HG03575 (cell line): ENCODE results near the gene AGPAT2.
"Not testable (repeated sequence)": the region's sequence is repeated elsewhere in the genome, so short reads cannot be mapped to it uniquely, and the experiment has no call there.

Experiments
- ATAC-seq: cut with Tn5 transposase; IDR thresholded peaks from one replicate; pipeline ENCODE4 v1.9.1; 2021; ENCODE audit not compliant: unreplicated experiment, insufficient number of reproducible peaks, low FRiP score; ENCODE audit errors: extremely low read depth

Gene AGPAT2

DNA sequence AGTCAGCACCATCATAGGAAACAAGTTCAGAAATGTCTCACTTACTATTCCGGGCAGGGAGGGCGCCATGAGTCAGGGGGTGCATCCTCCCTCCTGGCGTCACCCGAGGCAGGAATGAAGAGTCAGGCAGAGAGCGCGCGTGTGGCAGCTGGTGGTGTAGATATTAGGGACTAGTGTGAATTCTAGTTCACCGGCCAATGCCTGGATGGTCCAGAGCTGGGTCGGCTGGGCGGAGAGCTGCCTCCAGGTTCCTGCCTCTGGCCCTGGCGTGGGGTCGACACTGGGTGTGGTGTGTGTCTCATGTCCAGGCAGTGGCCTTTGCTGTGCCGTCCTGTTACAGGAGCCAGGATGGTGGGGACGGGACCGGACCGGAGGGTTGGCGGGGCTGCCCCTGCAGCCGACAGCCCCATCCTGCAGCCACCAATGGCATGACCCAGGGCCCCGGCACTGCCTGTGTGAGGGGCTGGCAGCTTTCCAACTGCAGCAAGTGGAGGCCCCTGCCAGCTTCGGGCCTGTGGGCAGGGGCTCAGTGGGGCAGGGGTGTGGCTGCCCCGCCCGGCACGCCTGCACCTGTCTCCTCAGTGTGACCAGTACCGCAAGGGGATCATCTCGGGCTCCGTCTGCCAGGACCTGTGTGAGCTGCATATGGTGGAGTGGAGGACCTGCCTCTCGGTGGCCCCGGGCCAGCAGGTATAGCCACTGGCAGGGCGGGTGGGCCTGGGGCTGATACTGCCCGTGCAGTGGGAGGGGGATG is 34.3 kb upstream of the AGPAT2 start:
- no peak for ATAC-seq

- ATAC-seq = no peak
Observed at GRCh38 chr9:136720898-136721338, 33.7 kb upstream of the AGPAT2 start.

DNA sequence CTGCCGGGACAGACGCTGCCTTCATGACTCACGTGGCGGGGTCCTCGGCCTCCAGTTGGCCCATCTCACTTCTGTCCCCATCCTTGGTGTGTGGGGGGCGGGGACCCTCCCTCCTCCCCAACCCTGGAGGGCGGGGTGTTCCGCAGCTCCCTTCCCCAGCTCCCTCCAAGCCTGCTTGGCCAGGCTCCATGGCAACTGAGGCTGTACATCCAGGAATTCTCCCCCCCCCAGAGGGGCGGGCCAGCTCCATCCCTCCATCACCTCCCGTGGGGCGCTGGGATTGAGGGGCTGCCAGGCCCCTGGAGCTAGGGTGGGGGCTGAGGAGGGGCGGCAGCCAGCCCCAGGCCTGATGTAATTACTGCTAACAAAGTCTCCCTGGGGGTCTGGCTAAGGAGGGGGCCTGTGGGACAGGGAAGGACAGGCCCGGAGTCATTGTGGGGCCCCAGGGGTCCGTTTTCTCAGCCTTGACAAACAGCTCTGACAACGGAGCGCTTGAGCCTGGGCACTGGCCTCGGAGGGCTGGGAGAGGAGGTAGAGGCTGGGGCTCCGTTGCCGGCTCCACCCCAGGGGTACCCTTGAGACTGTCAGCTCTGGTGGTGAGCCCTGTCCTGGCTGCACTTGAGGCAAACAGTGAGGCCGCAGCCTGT is 33.1 kb upstream of the AGPAT2 start:
- no peak for ATAC-seq

GRCh38 chr9:136719195-136719880 is 32.1 kb upstream of the AGPAT2 start:
- no peak for ATAC-seq

DNA sequence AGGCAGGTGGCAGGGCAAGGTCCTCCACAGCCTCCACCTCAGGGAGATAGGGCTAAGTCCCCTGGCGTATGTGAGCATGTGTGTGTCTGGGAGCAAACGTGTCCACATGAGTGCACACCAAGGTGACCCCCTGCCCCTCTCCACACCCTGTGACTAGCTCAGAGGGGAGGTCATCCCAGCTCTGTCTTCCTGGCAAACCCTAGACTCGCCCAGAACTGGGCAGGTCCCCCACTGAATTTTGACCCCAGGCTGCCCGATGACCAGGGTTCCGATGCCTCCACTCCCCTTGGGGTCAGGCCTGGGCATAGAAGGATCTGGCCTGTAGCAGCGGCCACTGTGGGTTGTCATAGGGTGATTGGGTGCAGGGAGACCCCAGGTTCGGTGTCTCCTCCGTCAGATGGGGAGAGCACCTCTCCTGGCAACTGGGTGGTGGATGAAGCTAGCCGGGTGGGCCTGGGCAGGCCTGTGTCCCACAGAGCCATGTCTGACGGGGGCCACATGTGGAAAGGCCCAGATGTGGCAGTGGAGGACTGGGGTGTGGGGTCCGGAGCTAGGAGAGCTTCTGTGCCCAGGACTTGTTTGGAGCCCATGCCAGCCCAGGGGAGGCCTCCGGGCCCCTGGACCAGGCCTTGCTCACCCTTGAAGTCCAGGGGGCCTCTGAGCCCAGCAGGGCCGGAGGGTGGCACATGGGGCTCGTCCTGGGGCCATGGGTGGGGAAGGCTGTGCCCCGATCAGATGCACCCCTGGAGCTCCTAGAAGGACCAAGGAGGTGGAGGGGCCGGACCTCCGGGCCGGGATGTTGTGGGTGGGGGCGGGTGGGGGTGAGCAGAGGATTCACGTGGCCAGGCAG is 31.3 kb upstream of the AGPAT2 start:
- ATAC-seq = no peak

- no peak for ATAC-seq
Observed at GRCh38 chr9:136717399-136717798, 30.1 kb upstream of the AGPAT2 start.

DNA sequence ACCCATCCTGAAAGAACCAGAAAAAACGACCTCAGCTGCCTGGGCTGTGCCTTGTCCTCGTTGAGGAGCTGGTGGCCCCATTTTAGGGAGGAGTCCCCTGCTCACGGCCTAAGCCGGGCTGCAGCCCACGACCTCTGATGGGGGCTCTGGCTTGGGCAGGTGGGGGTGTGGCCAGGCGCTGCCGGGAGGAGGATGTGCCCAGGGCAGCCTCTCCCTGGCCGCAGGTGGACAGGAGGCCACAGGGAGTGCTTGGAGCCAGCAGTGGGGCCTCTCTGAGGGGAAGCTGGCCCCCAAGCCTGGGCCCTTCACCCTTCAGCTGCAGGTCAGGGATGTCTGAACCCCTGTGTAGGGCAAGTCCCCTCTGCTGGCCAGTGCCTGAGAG is 27.6 kb upstream of the AGPAT2 start:
- ATAC-seq = no peak

DNA sequence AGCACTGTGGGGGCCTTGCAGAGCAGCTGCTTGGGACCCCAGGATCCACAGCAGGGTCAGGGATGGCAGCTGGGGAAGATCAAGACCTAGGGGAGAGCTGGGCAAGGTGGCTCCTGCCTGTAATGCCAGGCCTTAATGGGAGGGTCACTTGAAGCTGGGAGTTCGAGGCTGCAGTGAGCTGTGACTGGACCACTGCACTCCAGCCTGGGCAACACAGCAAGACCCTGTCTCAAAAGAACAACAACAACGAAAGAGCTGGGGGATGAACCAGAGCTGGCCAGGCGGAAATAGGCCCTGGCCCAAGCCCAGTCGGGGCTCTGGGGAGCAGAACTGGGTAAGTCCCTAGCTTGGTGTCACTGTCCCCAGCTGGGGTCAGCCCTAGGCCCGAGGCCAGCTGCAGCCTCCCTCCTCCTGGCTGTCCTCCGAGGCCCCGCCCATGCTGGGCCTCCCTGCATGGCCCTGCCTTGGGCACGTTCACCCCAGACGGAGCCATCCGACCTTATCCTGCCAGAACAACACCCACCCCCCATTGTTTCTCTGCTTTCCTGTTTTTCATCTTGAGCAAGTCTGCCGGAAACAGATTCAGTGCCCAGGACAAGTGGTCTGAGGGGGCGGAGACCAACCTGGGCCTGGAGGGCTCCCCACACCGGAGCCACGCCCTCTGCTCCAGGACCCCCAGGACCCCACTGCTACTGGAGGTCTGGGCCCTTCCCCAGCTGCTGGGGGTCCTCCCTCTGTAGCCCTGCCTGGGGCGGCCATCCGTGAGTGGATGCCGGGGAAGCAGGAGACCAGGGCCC is 27.0 kb upstream of the AGPAT2 start:
- no peak for ATAC-seq

DNA sequence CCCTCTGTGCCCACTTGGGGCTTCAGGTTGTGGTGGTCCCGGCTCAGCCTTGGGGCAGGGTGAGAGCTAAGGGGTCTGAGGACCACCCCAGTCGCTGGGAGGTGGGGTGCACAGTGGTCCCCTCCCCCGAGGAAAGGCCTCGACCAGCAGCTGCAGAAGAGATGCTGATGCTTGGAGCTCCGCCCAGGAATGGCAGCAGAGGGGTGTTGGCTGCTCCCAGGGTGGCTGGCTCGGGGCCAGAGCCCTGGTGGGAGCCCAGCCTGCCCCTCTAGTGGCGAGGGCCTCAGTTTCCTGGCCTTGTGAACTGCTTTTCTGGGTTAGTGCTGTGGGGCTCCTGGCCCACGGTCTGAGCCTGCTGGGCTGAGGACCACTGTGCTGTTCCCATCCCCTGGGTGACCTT is 26.3 kb upstream of the AGPAT2 start:
- no peak for ATAC-seq

DNA sequence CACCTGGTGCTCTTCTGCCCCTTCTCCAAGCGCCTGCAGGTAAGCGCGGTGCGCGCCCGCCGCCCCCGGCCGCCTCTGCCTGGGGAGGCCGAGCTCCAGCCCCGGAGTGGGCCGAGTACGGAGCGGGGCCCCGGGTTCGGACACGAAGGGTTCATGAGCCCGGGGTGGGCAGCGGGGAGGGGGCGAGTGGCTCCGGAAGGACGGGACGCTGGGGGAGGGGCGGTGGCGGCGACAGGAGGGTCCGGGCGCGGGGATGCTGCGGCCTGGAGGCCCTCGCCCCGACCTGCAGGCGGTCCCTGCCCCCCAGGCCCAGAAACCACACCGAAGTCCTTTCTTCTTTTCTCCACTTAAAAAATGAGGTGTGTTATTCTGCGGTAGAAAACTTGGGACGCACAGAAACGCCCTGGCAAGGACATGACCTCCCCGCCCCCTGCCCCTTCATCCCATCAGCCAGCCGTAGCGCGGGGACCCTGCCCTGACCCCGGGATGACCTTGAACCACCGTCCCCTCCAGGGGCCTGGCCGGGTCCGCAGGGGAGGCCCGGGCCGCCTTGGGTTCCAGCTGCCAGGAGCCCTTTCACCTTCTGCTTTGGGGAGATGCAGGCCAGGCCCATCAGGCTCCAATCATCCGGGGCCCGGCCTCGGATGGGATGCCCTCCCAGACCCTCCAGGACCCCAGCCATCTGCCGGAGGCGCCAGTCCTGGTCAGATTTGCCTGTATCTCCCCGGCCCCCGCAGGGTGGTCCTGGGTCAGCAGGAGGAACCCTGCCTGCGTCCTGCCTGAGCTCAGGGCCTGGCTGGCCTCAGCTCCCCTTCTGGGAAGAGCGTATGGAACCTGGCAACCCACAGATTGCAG is 25.7 kb upstream of the AGPAT2 start:
- no peak for ATAC-seq

DNA sequence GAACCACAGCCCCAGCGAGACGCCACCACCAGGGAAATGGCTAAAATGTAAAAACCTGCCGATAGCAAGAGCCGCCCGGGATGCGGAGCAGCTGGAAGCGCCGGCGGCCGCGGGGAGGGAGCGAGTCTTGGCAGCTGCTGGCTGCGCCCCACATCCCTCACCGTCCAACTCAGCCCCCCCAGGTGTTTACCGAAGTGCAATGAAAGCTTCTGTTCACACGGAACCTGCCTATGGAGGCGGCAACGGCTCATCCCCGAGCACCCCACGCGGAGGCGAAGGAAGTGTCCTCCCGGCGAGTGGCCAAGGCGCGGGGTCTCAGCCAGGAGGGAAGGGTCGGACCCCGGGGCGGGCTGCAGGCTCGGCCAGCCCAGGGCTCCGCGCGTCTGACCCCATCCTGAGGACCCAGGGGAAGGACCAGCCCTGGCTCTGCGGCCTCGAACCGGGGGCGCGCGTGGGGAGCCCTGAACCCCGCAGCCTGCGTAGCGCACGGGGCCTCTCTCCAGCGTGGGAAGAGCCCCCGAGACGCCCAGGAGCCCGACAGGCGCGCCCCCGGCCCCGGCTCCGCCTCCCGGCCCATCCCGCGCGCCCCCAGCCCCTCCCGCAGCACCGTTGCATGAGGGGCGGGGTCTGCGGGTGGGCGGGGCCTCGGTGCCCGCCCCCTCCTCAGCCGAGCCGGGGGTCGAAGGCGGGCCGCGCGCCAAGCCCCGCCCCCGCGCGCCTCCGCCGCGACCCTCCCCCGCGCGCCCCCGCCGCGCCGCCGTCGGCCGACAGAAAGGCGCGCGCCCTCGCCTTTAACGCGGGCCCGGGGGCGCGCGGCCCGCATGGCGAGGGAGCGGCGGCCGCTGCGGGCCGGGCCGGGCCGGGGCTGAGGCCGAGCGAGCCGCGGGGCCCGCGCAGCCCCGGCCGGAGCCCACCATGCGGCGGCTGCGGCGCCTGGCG is 24.8 kb upstream of the AGPAT2 start, which contains the start of gene DIPK1B:
DIPK1B (plus strand) TSS at position 822 of the 939 bp plus-strand sequence; CDS start at position 916, 94 bp downstream.
- ATAC-seq = no peak

DNA sequence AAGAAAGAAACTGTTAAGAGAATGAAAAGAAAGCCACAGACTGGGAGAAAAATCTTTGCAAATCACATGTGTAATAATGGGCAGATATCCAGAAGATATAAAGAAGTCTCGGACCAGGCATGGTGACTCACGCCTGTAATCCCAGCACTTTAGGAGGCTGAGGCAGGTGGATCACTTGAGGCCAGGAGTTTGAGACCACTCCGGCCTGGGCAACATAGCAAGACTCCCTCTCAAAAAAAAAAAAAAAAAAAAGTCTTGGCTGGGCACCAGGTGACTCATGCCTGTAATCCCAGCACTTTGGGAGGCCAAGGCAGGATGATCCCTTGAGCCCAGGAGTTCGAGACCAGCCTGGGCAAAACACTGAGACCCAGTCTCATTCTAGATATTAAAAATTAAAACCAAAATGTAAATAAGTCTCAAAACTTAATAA is 24.0 kb upstream of the AGPAT2 start:
- ATAC-seq = not testable (repeated sequence)

GRCh38 chr9:136710543-136710942 is 23.3 kb upstream of the AGPAT2 start:
- ATAC-seq = no peak

DNA sequence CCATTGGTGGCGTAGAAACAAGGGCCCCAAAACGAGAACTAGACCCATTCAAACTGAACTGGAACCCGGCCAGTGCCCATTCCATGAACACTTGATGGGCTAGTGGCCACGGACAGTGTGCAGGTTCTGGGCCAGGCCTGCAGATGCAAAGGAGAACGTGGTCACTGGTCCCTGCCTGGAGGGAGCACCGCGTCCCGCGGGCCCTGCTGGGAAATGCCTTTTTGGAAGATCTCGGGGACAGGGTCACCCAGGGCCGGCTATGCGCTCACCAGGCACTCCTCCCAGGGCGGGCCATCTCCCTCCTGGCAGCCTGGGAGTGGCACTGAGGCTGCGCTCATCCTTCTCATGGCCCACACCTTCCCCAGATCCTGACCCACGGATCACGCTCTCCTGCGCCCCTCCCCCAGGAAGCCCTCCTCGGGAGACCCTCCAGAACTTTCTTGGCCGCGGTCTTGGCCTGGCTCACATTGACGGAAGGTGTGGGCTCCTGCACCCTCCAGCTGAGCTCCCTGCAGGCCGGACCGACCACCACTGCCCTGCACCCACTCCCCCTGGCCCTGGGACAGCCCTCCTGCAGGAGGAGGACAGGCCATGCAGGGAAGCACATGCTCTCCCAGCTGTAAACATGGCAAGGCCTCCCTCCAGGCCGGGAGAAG is 22.3 kb upstream of the AGPAT2 start:
- no peak for ATAC-seq

- no peak for ATAC-seq
Observed at GRCh38 chr9:136707849-136708517, 20.7 kb upstream of the AGPAT2 start.

- no peak for ATAC-seq
Observed at GRCh38 chr9:136707011-136707410, 19.8 kb upstream of the AGPAT2 start.
